ENCODE data around the gene DDX3X. TPM values are rescaled to one million over a fixed set of nuclear protein-coding genes. Genes with fewer than 3 reads are reported as not detected.

The DDX3X gene
- 401 and 456 TPM in 2 replicates for total RNA-seq

DNA sequence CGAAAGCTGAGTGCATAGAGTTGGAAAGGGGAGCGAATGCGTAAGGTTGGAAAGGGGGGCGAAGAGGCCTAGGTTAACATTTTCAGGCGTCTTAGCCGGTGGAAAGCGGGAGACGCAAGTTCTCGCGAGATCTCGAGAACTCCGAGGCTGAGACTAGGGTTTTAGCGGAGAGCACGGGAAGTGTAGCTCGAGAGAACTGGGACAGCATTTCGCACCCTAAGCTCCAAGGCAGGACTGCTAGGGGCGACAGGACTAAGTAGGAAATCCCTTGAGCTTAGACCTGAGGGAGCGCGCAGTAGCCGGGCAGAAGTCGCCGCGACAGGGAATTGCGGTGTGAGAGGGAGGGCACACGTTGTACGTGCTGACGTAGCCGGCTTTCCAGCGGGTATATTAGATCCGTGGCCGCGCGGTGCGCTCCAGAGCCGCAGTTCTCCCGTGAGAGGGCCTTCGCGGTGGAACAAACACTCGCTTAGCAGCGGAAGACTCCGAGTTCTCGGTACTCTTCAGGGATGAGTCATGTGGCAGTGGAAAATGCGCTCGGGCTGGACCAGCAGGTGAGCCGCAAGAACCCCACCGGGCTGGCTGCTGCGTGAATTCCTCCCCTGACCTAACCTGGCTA is at the start of gene DDX3X:
DDX3X (plus strand) TSS at position 419 of the 619 bp plus-strand sequence; CDS start at position 510, 91 bp downstream.

Small RNA genes lying within 50 kb of the gene (small RNA-seq; reads per million reads assigned to genes)
- not detected for gene RF00019
- not detected for gene RNA5SP502

Other genes starting within 250 kb of the DDX3X start
- 170 and 174 TPM in 2 replicates for gene USP9X, start 248.7 kb upstream of the DDX3X start, total RNA-seq
- gene NYX, start 113.2 kb downstream of the DDX3X start, total RNA-seq = not detected in 2 replicates